Neural cell (in vitro differentiated cells): ENCODE results near the gene MAGEB16.

Source experiments
- CTCF ChIP-seq: fragments of 450-650 bp; IDR thresholded peaks from 2 replicates; pipeline ENCODE4 v1.5.1; 2014; ENCODE audit warnings: antibody characterized with exemption, mild to moderate bottlenecking, moderate library complexity; ENCODE audit not compliant: poor library complexity, severe bottlenecking
- RAD21 ChIP-seq: fragments of 450-650 bp; conservative IDR thresholded peaks from 2 replicates; pipeline ENCODE4 v1.6.1; 2014; ENCODE audit warnings: antibody characterized with exemption, mild to moderate bottlenecking, moderate library complexity
- REST ChIP-seq: IDR thresholded peaks from 2 replicates; pipeline ENCODE4 v1.6.1; 2012; ENCODE audit warnings: borderline replicate concordance
- TAF1 ChIP-seq: IDR thresholded peaks from 2 replicates; pipeline ENCODE4 v1.6.1; 2012; ENCODE audit warnings: low read depth

GRCh38 chrX:35847736-35848135, 49.6 kb downstream of the MAGEB16 start:
- no peak for TF ChIP-seq CTCF
- no peak for TF ChIP-seq REST
- TF ChIP-seq RAD21: no peak
- TF ChIP-seq TAF1: no peak
